Liver (tissue), 9 donors: ENCODE measurements around the gene FBXW5. TPM values are rescaled to one million over a fixed set of nuclear protein-coding genes. Genes with fewer than 3 reads are reported as not detected.

Source experiments
- DNase-seq: peaks from one replicate; pipeline ENCODE4 v3.0.0-alpha.2; 2017; ENCODE audit warnings: low spot score
- H3K27ac ChIP-seq, 2 donors: one replicate each; pipeline ENCODE4 v1.7.0; 2013; ENCODE audit warnings: inconsistent platforms in 2 of 2, low read length in 2 of 2, control low read depth in 1 of 2, low read depth in 1 of 2, mild to moderate bottlenecking in 1 of 2
- H3K27me3 ChIP-seq, 4 donors: one replicate each; pipeline versions ENCODE4 v1.6.1 to v1.7.0; 2013; ENCODE audit warnings: low read length in 3 of 4, inconsistent platforms in 1 of 4, mild to moderate bottlenecking in 1 of 4, moderate library complexity in 1 of 4; ENCODE audit not compliant: control insufficient read depth in 4 of 4, insufficient read depth in 4 of 4
- H3K36me3 ChIP-seq, 4 donors: one replicate each; pipeline versions ENCODE4 v1.6.1 to v1.7.0; 2013; ENCODE audit warnings: low read length in 3 of 4, mild to moderate bottlenecking in 3 of 4, low read depth in 1 of 4, moderate library complexity in 1 of 4; ENCODE audit not compliant: control insufficient read depth in 4 of 4, insufficient read depth in 3 of 4
- H3K4me1 ChIP-seq, 4 donors: one replicate each; pipeline versions ENCODE4 v1.6.1 to v1.7.0; 2013; ENCODE audit warnings: low read length in 3 of 4, mild to moderate bottlenecking in 3 of 4, moderate library complexity in 1 of 4; ENCODE audit not compliant: control insufficient read depth in 4 of 4, insufficient read depth in 4 of 4
- H3K4me3 ChIP-seq, 3 donors: one replicate each; pipeline versions ENCODE4 v1.6.1 to v1.7.0; 2013; ENCODE audit warnings: low read length in 3 of 3, control low read depth in 1 of 3, low read depth in 1 of 3, mild to moderate bottlenecking in 1 of 3
- H3K9ac ChIP-seq, 2 donors: one replicate each; pipeline ENCODE4 v1.7.0; 2013; ENCODE audit warnings: low read length in 2 of 2, mild to moderate bottlenecking in 2 of 2, moderate library complexity in 2 of 2, control low read depth in 1 of 2, low read depth in 1 of 2
- H3K9me3 ChIP-seq, 4 donors: one replicate each; pipeline versions ENCODE4 v1.6.1 to v1.7.0; 2013; ENCODE audit warnings: low read length in 3 of 4; ENCODE audit not compliant: control insufficient read depth in 4 of 4
- EGR1 ChIP-seq, 2 donors: IDR thresholded peaks; 2 replicates each; pipeline ENCODE4 v1.6.1; 2016 to 2018; ENCODE audit warnings: antibody characterized with exemption in 2 of 2, low read depth in 2 of 2
- FOXA2 ChIP-seq: IDR thresholded peaks from 2 replicates; pipeline ENCODE4 v1.6.1; 2016; ENCODE audit warnings: antibody characterized with exemption
- GABPA ChIP-seq, 2 donors: IDR thresholded peaks in 1 of 2; conservative IDR thresholded peaks in 1 of 2; 2 replicates each; pipeline ENCODE4 v1.6.1; 2016; ENCODE audit warnings: antibody characterized with exemption in 2 of 2, mild to moderate bottlenecking in 1 of 2, moderate library complexity in 1 of 2
- HNF4A ChIP-seq, 2 donors: conservative IDR thresholded peaks; 2 replicates each; pipeline ENCODE4 v1.6.1; 2016; ENCODE audit warnings: antibody characterized with exemption in 2 of 2, mild to moderate bottlenecking in 2 of 2
- JUND ChIP-seq, 2 donors: IDR thresholded peaks; 2 replicates each; pipeline ENCODE4 v1.6.1; 2016; ENCODE audit warnings: antibody characterized with exemption in 2 of 2
- NR2F2 ChIP-seq: IDR thresholded peaks from 2 replicates; pipeline ENCODE4 v1.6.1; 2016; ENCODE audit warnings: antibody characterized with exemption
- SP1 ChIP-seq: IDR thresholded peaks from 2 replicates; pipeline ENCODE4 v1.6.1; 2018; ENCODE audit warnings: antibody characterized with exemption, mild to moderate bottlenecking
- YY1 ChIP-seq: IDR thresholded peaks from 2 replicates; pipeline ENCODE4 v1.6.1; 2016; ENCODE audit warnings: antibody characterized with exemption, mild to moderate bottlenecking
- WGBS: extraction: QIAGEN DNeasy Blood & Tissue Kit; methylation state at CpG from one replicate; pipeline ENCODE4 v1.1.7; 2013; 5-methylcytosine and 5-hydroxymethylcytosine counted together
- polyA plus RNA-seq, 2 donors: library from polyadenylated mRNA; stranded (reverse) in 1 of 2; unstranded in 1 of 2; fragments of 200-250 nt in 1 of 2; fragments of >200 nt in 1 of 2; fragmentation: Nextera tagmentation in 1 of 2; extraction: Ambion mirVana in 1 of 2; gene quantifications; one replicate each; pipeline versions ENCODE4 v1.2.1 to v1.2.3, GENCODE V29; 2013 to 2015
- total RNA-seq, 2 donors: library from RNA; depleted of rRNA; stranded (reverse); fragments of >200 nt; gene quantifications; one replicate each; pipeline ENCODE4 v1.2.3, GENCODE V29; 2014
- TF ChIP-seq, protein P1 (sequence below): IDR thresholded peaks from 2 replicates; pipeline ENCODE4 v1.6.1; 2016; ENCODE audit warnings: antibody characterized with exemption
- TF ChIP-seq, protein P2 (sequence below): IDR thresholded peaks from 2 replicates; pipeline ENCODE4 v1.6.1; 2016; ENCODE audit warnings: antibody characterized with exemption, mild to moderate bottlenecking
- TF ChIP-seq, protein P3 (sequence below): fragments of 150-350 bp; IDR thresholded peaks from 2 replicates; pipeline ENCODE4 v1.5.1; 2017; ENCODE audit warnings: improper control_type of control experiment, low read depth, low read length; ENCODE audit not compliant: missing input control
- TF ChIP-seq, protein P4 (sequence below): IDR thresholded peaks from 2 replicates; pipeline ENCODE4 v1.6.1; 2016; ENCODE audit warnings: antibody characterized with exemption
- TF ChIP-seq, protein P5 (sequence below): IDR thresholded peaks from 2 replicates; pipeline ENCODE4 v1.6.1; 2016; ENCODE audit warnings: antibody characterized with exemption
- donor health status: healthy.
- donor health status: healthy.
- donor health status: healthy.
- donor health status: healthy.
- donor health status: healthy.

FBXW5 gene
- total and polyA plus RNA-seq, 4 donors = 64.0 to 163 (median 109) TPM

DNA sequence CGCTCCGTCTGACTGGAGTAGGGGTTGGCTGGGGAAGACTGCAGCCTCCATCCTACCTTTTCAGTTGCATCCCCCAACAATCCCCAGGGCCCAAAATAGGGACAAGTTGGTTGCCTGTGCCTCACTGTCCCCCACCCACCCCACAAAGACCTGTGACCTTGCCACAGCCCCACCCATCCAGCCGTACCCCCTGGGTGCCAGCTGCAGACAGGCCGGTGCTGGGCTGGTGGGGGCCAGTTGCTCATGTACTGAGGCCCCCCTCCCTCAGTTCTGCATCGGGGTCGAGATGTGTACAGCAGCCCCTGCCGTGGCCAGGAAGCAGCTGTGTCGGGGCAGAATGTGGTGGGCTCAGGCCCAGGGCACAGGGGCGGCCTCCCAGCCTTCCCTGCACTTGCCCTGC lies 38.6 kb upstream of the FBXW5 start:
- TF ChIP-seq, protein P1, sequence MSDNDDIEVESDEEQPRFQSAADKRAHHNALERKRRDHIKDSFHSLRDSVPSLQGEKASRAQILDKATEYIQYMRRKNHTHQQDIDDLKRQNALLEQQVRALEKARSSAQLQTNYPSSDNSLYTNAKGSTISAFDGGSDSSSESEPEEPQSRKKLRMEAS = no peak
- TF ChIP-seq YY1 = no peak
- TF ChIP-seq GABPA (IDR thresholded peaks at IDR 0.05 in 1 of 2, conservative IDR thresholded peaks at IDR 0.05 in 1 of 2) = no peak
- TF ChIP-seq NR2F2 = no peak
- TF ChIP-seq, protein P2, sequence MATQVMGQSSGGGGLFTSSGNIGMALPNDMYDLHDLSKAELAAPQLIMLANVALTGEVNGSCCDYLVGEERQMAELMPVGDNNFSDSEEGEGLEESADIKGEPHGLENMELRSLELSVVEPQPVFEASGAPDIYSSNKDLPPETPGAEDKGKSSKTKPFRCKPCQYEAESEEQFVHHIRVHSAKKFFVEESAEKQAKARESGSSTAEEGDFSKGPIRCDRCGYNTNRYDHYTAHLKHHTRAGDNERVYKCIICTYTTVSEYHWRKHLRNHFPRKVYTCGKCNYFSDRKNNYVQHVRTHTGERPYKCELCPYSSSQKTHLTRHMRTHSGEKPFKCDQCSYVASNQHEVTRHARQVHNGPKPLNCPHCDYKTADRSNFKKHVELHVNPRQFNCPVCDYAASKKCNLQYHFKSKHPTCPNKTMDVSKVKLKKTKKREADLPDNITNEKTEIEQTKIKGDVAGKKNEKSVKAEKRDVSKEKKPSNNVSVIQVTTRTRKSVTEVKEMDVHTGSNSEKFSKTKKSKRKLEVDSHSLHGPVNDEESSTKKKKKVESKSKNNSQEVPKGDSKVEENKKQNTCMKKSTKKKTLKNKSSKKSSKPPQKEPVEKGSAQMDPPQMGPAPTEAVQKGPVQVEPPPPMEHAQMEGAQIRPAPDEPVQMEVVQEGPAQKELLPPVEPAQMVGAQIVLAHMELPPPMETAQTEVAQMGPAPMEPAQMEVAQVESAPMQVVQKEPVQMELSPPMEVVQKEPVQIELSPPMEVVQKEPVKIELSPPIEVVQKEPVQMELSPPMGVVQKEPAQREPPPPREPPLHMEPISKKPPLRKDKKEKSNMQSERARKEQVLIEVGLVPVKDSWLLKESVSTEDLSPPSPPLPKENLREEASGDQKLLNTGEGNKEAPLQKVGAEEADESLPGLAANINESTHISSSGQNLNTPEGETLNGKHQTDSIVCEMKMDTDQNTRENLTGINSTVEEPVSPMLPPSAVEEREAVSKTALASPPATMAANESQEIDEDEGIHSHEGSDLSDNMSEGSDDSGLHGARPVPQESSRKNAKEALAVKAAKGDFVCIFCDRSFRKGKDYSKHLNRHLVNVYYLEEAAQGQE = no peak
- no peak for TF ChIP-seq SP1
- TF ChIP-seq, protein P3, sequence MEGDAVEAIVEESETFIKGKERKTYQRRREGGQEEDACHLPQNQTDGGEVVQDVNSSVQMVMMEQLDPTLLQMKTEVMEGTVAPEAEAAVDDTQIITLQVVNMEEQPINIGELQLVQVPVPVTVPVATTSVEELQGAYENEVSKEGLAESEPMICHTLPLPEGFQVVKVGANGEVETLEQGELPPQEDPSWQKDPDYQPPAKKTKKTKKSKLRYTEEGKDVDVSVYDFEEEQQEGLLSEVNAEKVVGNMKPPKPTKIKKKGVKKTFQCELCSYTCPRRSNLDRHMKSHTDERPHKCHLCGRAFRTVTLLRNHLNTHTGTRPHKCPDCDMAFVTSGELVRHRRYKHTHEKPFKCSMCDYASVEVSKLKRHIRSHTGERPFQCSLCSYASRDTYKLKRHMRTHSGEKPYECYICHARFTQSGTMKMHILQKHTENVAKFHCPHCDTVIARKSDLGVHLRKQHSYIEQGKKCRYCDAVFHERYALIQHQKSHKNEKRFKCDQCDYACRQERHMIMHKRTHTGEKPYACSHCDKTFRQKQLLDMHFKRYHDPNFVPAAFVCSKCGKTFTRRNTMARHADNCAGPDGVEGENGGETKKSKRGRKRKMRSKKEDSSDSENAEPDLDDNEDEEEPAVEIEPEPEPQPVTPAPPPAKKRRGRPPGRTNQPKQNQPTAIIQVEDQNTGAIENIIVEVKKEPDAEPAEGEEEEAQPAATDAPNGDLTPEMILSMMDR = no peak
- no peak for TF ChIP-seq JUND (IDR thresholded peaks at IDR 0.05)
- TF ChIP-seq HNF4A (conservative IDR thresholded peaks at IDR 0.05) = no peak
- no peak for TF ChIP-seq FOXA2
- no peak for TF ChIP-seq EGR1 (IDR thresholded peaks at IDR 0.05; ENCODE audit: low read depth in 2 of 2)
- TF ChIP-seq, protein P4, sequence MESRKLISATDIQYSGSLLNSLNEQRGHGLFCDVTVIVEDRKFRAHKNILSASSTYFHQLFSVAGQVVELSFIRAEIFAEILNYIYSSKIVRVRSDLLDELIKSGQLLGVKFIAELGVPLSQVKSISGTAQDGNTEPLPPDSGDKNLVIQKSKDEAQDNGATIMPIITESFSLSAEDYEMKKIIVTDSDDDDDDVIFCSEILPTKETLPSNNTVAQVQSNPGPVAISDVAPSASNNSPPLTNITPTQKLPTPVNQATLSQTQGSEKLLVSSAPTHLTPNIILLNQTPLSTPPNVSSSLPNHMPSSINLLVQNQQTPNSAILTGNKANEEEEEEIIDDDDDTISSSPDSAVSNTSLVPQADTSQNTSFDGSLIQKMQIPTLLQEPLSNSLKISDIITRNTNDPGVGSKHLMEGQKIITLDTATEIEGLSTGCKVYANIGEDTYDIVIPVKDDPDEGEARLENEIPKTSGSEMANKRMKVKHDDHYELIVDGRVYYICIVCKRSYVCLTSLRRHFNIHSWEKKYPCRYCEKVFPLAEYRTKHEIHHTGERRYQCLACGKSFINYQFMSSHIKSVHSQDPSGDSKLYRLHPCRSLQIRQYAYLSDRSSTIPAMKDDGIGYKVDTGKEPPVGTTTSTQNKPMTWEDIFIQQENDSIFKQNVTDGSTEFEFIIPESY = no peak
- TF ChIP-seq, protein P5, sequence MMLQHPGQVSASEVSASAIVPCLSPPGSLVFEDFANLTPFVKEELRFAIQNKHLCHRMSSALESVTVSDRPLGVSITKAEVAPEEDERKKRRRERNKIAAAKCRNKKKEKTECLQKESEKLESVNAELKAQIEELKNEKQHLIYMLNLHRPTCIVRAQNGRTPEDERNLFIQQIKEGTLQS = no peak
- Histone ChIP-seq H3K4me1 (peaks cover 0 to 5% (median 2%) of the 10 kb centered on the region in 4 donors), H3K27ac (no peak overlapping the region), H3K9me3 (no peaks in the 10 kb centered on the region), H3K36me3 (no peaks in the 10 kb centered on the region), H3K27me3 (peaks cover 0 to 6% (median under 1%) of the 10 kb centered on the region in 4 donors), H3K9ac (no peak overlapping the region), H3K4me3 (no peak overlapping the region)
- WGBS = 89% methylated on average over 9 of the region's 9 CpGs
- no peak for DNase-seq

DNA sequence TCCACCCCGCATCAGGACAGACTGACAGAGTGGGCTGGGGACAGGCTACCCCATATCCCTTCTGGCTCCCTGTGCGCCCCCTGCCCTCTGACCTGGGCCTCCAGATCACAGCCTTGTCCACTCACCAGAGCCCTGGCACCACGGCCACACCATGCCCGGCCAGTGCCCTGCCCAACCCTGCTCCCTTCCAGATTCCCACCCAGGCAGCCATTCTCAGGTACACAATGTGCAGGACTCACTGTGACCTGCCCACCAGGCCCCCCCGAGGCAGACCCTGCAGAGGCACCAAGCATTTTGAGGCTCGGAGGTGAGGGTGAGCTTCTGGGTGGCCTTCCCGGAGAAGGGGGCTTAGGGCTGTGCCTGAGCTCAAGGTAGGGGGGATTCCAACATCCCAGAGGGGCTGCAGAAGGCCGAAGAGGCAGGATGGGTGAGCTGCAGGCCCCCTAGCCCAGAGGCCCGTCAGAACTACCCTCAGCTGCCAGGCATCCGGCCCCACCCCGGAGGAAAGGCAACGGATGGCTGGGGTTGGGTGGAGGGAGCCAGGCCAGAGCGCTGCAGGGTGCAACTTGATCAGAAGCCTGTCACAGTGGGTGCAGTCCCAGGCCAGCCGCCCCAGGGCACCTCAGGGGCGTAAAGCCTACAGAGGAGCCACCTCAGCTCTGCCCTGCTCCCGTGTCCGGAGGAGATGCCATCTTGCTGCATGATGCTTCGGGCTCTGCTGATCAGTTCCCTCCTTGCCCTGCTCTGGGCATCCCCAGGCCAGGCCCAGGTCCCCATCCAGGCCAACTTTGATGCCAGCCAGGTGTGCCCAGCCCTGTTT lies 37.9 kb upstream of the FBXW5 start, which contains the start of gene LCNL1:
Gene LCNL1 (plus strand): TSS at position 762 of the 820 bp plus-strand sequence. CDS start 594 bp downstream, outside the sequence.
- Histone ChIP-seq H3K36me3 (no peaks in the 10 kb centered on the region), H3K27me3 (peaks cover 0 to 6% (median under 1%) of the 10 kb centered on the region in 4 donors), H3K9me3 (no peaks in the 10 kb centered on the region), H3K27ac (no peak within 1 kb of the TSS), H3K9ac (no peak within 1 kb of the TSS), H3K4me3 (no peak within 1 kb of the TSS), H3K4me1 (peaks cover 0 to 9% (median 5%) of the 10 kb centered on the region in 4 donors)
- 86% methylated on average over 18 of the region's 18 CpGs for WGBS
- TF ChIP-seq, protein P5 = no peak
- no peak for TF ChIP-seq SP1
- TF ChIP-seq, protein P4 = no peak
- no peak for TF ChIP-seq EGR1 (IDR thresholded peaks at IDR 0.05; ENCODE audit: low read depth in 2 of 2)
- no peak for TF ChIP-seq YY1
- DNase-seq = no peak
